IPS-15b (cell line): Measurements from ENCODE around the gene KIF18B.

Experiments
- H3K27me3 ChIP-seq: one replicate; pipeline ENCODE4 v1.6.1; 2013; ENCODE audit warnings: low read length; ENCODE audit not compliant: control insufficient read depth, insufficient read depth
- H3K36me3 ChIP-seq: one replicate; pipeline ENCODE4 v1.6.1; 2013; ENCODE audit warnings: low read length; ENCODE audit not compliant: control insufficient read depth, insufficient read depth
- H3K4me1 ChIP-seq: one replicate; pipeline ENCODE4 v1.6.1; 2013; ENCODE audit warnings: mild to moderate bottlenecking, low read length; ENCODE audit not compliant: control insufficient read depth, insufficient read depth
- H3K4me3 ChIP-seq: one replicate; pipeline ENCODE4 v1.5.1; 2013; ENCODE audit warnings: low read depth, low read length
- H3K9ac ChIP-seq: one replicate; pipeline ENCODE4 v1.6.1; 2013; ENCODE audit warnings: low read depth, mild to moderate bottlenecking, low read length
- H3K9me3 ChIP-seq: one replicate; pipeline ENCODE4 v1.6.1; 2013; ENCODE audit warnings: mild to moderate bottlenecking, low read length; ENCODE audit not compliant: control insufficient read depth, insufficient read depth

The KIF18B gene

DNA sequence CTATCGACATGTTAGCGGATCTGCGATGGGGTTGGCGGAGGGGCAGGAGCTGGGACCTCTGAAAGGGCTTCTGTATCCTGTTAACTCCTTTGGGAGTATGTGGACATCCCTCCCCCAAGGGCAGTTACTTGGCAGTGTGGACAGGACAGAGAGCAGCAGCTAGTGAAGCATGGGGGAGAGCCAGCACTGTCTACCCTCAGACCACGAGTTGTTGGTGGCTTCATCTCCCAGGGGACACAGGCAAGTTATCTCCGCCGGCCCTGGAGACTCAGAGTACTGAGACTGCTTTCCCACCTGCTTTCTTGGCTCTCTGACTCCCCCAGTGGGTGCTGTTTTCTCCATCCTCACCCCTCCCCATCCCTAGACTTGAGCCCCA, 27.0 kb downstream of the KIF18B start:
- Histone ChIP-seq H3K9me3 (no peaks in the 10 kb centered on the region), H3K27me3 (peaks cover 6% of the 10 kb centered on the region), H3K4me3 (peak overlapping the region; percentile 15), H3K4me1 (peaks cover 13% of the 10 kb centered on the region), H3K9ac (no peak overlapping the region), H3K36me3 (no peaks in the 10 kb centered on the region)

DNA sequence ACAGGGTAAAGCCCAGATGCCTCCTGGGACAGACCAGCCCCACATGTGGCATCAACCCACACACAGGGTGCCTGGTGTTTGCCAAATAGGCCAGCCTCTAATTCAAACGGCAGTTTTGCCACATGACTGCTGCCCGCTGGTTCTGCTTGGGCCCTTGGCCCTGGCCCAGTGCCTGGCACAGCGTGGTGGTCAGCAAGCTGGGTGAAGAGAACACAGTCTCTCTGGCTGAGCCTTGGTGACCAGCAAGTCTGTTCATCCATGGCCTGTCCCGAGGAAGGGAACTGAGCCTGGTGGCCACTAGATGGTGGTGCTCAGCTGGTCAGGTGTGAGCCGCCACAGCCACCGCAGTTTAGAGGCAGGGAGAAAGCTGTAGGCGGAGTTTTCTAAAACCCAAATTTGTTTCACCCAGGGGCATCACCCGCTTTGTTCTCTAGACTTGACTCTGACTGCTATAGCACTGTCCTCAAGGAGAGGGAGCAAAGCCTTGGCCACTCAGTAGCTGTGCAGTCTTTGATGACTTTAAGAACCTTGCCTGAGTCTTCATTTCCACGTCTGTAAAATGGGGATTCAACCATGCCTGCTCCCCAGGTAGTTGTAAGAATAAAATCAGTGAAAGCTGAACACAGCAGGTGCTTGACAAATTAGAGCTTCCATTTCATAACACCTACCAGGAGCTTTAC, 27.5 kb downstream of the KIF18B start:
- Histone ChIP-seq H3K9me3 (no peaks in the 10 kb centered on the region), H3K4me3 (no peak overlapping the region), H3K4me1 (peaks cover 13% of the 10 kb centered on the region), H3K9ac (no peak overlapping the region), H3K27me3 (peaks cover 6% of the 10 kb centered on the region), H3K36me3 (no peaks in the 10 kb centered on the region)

DNA sequence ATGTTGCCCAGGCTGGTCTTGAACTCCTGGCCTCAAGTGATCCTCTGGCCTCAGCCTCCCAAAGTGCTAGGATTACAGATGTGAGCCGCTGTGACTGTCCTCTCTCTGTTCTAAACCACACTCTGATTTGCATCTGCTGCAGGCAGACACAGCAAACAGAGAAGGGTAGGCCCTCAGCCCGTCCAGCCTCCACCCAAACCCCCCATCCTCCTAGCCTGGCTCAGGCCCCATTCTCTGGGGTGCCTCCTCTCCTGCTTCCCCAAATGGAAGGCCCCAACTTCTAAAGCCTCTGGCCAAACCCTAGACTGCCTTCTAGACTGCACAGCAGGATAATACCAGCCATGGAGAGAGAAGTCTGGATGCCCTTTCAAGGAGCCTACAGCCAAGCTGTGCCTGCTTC, 28.2 kb downstream of the KIF18B start:
- Histone ChIP-seq H3K27me3 (peaks cover 6% of the 10 kb centered on the region), H3K4me3 (no peak overlapping the region), H3K4me1 (peaks cover 13% of the 10 kb centered on the region), H3K36me3 (no peaks in the 10 kb centered on the region), H3K9ac (no peak overlapping the region), H3K9me3 (no peaks in the 10 kb centered on the region)

DNA sequence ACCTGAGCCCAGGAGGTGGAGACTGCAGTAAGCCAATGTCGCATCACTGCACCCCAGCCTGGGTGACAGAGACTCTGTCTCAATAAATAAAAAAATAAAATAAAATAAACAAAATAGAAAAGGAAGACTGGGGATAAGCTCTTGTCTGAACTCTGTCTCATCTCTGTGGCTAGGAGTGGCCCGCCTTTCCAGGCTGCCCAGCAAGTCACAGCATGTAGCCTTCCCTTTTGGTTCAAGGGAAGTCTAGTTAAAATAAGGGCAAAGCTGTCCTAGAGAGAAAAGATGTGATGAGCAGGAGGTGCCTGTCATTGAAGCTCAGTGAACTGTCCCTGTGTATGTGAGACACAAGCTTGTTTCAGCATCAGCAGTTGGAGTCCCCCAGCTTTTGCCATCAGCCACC, 29.6 kb downstream of the KIF18B start:
- no peaks in the 10 kb centered on the region for H3K9me3 ChIP-seq
- H3K4me1 ChIP-seq = peaks cover 13% of the 10 kb centered on the region
- peaks cover 10% of the 10 kb centered on the region for H3K27me3 ChIP-seq
- no peak overlapping the region for H3K4me3 ChIP-seq
- no peaks in the 10 kb centered on the region for H3K36me3 ChIP-seq
- no peak overlapping the region for H3K9ac ChIP-seq

DNA sequence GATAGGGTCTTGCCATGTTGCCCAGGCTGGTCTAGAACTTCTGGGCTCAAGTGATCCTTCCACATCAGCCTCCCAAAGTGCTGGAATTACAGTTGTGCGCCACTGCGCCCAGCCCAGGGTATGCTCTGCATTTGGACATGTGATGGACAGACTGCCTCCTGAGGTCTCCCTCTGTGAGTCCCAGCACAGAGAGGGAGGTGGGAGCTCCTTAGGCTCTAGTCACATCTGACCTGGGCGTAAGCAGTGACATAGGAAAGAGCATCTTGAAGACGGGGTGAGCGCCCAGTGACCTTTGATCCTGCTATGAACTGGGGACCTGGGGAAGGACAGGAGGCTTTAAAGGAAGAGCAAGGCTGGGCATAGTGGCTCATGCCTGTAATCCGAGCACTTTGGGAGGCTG, 30.1 kb downstream of the KIF18B start:
- H3K9ac ChIP-seq = no peak overlapping the region
- H3K27me3 ChIP-seq = peaks cover 15% of the 10 kb centered on the region
- H3K9me3 ChIP-seq = no peaks in the 10 kb centered on the region
- H3K4me1 ChIP-seq = peaks cover 13% of the 10 kb centered on the region
- no peaks in the 10 kb centered on the region for H3K36me3 ChIP-seq
- H3K4me3 ChIP-seq = no peak overlapping the region

DNA sequence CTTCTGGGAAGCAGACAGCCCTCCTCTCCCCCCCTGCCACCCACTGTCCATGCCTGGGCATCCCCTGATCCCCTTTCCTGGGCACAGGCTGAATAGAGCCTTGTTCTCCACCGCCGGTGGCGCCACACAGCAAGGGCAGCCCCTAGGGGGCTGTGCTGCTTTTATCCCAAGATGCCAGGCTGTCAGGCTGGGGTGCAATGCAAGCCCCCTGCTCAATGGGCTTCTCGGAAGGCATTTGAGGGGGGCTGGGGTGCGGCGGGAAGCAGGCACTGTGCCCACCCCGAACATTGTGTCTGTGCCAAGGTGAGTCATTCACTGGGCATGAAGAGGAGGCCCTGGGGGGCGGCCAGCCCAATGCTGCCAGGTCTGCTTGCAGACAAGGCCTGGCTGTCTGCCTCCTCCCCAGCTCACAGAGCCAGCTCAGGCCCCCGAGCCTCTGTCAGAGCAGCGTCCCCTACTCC, 30.8 kb downstream of the KIF18B start:
- H3K4me1 ChIP-seq = peaks cover 13% of the 10 kb centered on the region
- H3K36me3 ChIP-seq = no peaks in the 10 kb centered on the region
- peaks cover 20% of the 10 kb centered on the region for H3K27me3 ChIP-seq
- no peaks in the 10 kb centered on the region for H3K9me3 ChIP-seq
- no peak overlapping the region for H3K9ac ChIP-seq
- H3K4me3 ChIP-seq = no peak overlapping the region

DNA sequence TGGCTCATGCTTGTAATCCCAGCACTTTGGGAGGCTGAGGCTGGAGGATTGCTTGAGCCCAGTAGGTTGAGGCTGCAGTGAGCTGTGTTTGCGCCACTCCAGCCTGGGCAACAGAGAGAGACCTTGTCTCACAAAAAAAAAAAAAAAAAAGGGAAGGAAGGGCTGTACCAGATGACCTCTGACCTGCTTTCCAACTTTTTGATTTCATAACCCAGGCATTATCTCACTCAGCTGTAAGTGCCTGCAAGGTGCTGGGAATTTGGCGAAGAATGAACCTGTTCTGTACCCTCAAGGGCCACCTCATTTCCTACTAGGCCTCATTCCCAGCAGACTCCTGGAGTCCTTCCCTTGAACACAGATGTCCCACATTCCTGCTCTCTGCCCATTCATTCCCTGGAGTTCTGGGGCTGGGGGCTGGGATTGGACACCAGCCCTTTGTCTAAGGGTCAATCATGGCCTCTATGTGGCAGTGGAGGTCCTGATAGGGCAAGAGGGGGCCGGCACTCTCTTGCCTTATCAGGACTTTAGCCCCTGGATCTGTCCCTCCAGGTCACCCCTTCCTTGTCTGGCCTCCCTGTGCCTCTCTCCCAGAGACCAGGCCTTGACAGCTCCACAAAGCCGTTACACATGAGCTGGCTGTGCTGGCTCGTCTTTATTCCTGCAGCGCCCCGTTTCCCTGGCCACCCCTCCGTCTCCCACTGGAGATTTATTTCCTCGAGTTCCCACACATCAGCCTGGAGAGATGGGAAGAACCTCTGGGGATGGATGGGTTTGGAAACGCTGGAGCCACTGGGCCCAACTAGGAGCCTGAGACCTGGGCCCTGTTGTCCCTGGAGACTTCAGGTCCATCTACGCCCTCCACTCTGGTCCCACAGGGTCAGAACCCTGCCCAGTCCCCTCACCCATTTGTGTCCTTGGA, 31.5 kb downstream of the KIF18B start:
- Histone ChIP-seq H3K36me3 (no peaks in the 10 kb centered on the region), H3K4me1 (peaks cover 11% of the 10 kb centered on the region), H3K4me3 (no peak overlapping the region), H3K9me3 (no peaks in the 10 kb centered on the region), H3K9ac (no peak overlapping the region), H3K27me3 (peaks cover 23% of the 10 kb centered on the region)

DNA sequence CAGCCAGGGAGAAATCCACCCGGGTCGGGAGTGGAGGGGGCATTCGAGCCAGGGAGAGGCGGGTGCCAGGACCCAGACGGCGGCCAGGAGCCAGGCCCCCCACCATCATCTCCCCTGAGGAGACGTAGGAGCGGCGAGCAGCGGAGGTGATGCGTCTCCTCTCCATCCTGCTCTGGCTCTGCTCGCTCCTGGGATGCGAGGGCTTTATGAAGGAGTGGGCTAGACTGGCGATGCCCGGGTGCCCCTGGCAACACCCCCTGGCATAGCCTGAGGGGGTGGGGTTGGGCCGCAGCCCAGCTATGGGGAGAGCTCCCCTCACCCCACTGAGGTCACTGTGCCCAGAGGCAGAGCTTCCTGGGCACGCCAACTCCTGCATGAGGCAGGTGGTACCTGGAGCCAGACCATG, 32.2 kb downstream of the KIF18B start, which contains the start of gene GFAP:
TSS of gene GFAP (minus strand) at position 180 of the 406 bp plus-strand sequence. CDS start at position 166, 14 bp downstream.
- Histone ChIP-seq H3K4me1 (peaks cover 6% of the 10 kb centered on the region), H3K36me3 (no peaks in the 10 kb centered on the region), H3K27me3 (peaks cover 21% of the 10 kb centered on the region), H3K9ac (no peak within 1 kb of the TSS), H3K9me3 (no peaks in the 10 kb centered on the region), H3K4me3 (no peak within 1 kb of the TSS)

DNA sequence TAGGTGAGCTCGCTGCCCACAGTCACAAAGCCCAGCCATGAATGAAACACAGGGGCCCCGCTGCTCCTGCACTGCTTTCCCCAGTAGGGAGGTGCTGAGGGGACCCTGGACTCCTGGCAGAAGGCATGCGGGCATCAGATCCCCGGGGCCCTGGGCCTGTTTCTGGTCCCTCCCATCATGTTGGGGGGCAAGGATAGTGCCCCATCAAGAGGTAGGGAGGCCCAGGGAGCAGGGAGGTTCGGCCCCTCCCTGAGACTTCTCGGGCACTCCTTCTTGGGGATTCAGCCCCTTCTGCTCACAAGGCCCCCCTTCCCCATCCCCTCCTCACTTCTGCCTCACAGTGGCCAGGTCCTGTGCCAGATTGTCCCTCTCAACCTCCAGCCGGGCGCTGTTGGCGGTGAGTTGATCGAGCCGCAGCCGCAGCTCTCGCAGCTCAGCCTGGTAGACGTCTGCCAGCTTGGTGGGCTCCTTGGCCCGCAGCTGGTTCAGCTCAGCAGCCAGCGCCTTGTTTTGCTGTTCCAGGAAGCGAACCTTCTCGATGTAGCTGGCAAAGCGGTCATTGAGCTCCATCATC, 32.8 kb downstream of the KIF18B start:
- no peaks in the 10 kb centered on the region for H3K36me3 ChIP-seq
- no peak overlapping the region for H3K9ac ChIP-seq
- no peaks in the 10 kb centered on the region for H3K9me3 ChIP-seq
- peaks cover 21% of the 10 kb centered on the region for H3K27me3 ChIP-seq
- peaks cover 3% of the 10 kb centered on the region for H3K4me1 ChIP-seq
- no peak overlapping the region for H3K4me3 ChIP-seq

DNA sequence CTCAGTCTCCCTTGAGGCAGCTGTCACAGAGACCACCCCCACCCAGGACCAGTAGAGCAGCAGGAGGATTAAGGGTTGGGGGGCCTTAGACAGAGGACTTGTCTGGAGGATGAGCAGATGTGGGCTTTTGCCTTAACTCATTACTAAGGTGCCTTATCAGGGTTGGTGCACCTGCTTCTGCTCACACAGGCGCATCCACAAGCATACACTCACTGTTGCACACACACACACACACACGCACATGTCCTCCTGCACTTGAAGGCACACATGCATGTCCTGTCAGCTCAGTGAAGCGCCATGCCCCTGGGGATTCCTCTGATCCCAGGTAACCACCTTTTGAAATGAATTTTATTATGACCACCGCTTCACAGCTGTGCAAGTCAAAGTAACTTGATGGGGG, 33.4 kb downstream of the KIF18B start:
- no peak overlapping the region for H3K9ac ChIP-seq
- peaks cover 3% of the 10 kb centered on the region for H3K4me1 ChIP-seq
- peaks cover 21% of the 10 kb centered on the region for H3K27me3 ChIP-seq
- H3K9me3 ChIP-seq = no peaks in the 10 kb centered on the region
- no peak overlapping the region for H3K4me3 ChIP-seq
- no peaks in the 10 kb centered on the region for H3K36me3 ChIP-seq

DNA sequence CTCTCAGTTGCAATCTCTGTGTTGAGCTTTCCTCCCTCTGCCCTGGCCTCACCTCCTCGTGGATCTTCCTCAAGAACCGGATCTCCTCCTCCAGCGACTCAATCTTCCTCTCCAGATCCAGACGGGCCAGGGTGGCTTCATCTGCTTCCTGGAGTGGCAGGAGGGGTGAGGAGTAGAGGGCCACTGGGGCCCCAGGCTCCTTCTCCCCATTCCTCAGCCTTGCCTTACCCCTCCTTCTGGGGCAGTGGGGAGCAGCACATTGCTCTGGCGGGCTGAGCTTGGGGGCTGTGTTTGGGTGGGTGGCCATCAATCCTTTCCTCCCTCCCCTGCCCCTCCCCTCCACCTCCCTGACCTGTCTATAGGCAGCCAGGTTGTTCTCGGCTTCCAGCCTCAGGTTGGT, 33.9 kb downstream of the KIF18B start:
- H3K9me3 ChIP-seq = no peaks in the 10 kb centered on the region
- H3K27me3 ChIP-seq = peaks cover 21% of the 10 kb centered on the region
- no peaks in the 10 kb centered on the region for H3K36me3 ChIP-seq
- no peak overlapping the region for H3K9ac ChIP-seq
- no peak overlapping the region for H3K4me3 ChIP-seq
- H3K4me1 ChIP-seq = peaks cover 3% of the 10 kb centered on the region
